ENCODE data around the gene TMEM18.
"Not testable (repeated sequence)": the region's sequence is repeated elsewhere in the genome, so short reads cannot be mapped to it uniquely, and the experiment has no call there.

TMEM18 gene

DNA sequence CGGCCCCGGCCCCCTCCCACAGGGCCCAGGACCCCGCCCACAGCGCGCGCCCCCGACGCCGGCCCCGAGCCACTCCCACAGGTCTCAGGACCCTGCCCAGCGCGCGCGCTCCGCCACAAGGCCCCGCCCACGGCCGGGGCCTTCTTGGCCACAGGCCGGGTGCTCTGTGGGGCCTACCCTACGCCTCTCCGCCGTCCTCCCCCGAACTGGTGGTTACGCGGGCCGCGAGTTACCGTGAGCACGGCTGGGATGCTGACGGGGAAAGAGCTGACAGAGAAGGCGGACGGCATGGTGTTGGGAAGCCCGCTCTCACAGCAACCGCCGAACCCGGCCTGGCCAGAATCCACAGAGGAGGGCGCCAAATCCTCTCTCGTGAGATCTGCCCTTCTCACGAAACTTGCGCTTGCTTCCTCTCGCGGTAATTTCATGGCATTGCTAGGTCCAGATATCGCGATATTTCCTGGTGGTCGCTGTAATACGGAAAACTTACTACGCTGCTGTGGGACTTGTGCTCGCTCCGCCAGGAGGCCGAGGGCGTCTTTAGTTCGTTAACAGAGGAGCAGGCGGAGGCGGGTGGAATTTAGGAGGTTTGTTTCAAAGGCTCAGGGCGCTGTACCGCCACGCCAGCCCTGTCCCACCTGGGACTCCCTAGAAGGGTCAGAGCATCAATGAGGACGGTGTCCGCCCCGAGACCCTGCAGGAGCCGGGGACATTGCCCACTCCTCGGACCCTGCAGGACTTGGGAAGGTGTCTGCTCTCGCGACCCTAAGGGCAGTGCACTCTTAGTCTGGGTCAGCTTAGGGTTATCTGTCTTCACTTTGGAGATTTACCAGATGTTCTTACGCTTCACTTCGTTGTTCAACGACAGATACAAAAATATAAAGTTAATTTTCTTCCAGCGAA lies at the start of gene TMEM18:
Gene TMEM18 (minus strand): TSS at position 351 of the 903 bp plus-strand sequence. CDS start 61 bp downstream, at position 290.
- DNase-seq (ENCODE audit: low read depth in 2 of 2) = peak in 1 of 2 donors; percentile 85

- DNase-seq (ENCODE audit: low read depth in 2 of 2) = no peak
Observed at GRCh38 chr2:726169-726568, 49.0 kb upstream of the TMEM18 start.

DNA sequence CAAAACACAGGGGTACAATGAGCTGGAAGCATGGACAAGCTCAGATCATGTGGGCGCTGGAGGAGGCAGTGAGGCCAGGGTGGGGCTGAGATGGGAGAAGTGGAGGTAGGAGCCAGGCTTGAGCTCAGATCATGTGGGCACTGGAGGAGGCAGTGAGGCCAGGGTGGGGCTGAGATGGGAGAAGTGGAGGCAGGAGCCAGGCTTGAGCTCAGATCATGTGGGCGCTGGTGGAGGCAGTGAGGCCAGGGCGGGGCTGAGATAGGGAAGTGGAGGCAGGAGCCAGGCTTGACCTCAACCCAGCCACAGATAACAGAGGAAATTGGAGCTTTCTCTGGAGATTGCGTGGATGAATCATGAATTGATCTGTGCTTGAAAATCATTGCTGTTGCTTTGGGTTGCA lies 48.3 kb upstream of the TMEM18 start:
- no peak for DNase-seq (ENCODE audit: low read depth in 2 of 2)

- DNase-seq (ENCODE audit: low read depth in 2 of 2) = no peak
Observed at GRCh38 chr2:723761-724160, 46.6 kb upstream of the TMEM18 start.

DNA sequence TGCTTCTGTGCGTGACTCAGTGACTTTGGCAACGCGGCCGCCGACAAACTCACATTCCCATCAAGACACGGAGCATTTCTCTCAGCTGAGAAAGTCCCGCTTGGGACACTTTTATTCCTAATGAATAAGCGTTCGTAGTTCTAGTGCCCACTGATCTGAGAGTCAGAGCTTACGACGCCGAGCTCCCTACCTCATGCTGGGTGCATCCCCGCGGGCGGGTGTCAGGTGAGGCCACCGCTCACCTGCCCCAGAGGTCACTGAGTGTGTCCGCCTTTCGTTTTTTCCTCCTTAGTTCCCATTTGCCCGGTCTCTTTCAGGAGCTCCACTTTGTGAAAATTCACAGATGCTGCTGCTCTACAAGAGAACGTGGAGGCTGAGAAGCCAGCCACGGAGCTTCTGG lies 43.6 kb upstream of the TMEM18 start:
- DNase-seq (ENCODE audit: low read depth in 2 of 2) = no peak

DNA sequence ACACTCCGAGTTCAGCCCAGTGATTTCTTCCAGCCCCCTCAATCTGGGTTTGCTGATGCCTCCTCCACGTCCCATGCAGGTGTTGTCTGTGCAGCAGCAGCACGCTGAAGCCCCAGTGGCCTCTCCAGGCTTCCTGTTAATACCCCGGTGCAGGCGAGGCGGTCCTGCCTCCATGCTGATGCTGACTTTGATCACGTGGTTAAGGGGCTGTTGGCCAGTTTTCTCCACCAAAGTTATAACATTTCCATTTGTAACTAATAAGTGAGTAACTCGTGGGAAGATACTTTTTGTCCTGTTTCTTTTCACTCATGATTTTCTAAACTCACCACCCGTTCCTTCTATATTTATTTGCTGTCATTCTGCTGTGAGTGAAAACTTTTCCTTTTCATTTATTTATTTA lies 42.5 kb upstream of the TMEM18 start:
- no peak for DNase-seq (ENCODE audit: low read depth in 2 of 2)

GRCh38 chr2:719191-719590 lies 42.0 kb upstream of the TMEM18 start:
- no peak for DNase-seq (ENCODE audit: low read depth in 2 of 2)

GRCh38 chr2:717661-718060 lies 40.5 kb upstream of the TMEM18 start:
- no peak for DNase-seq (ENCODE audit: low read depth in 2 of 2)

- DNase-seq (ENCODE audit: low read depth in 2 of 2) = no peak
Observed at GRCh38 chr2:715854-716560, 38.8 kb upstream of the TMEM18 start.

- DNase-seq (ENCODE audit: low read depth in 2 of 2) = no peak
Observed at GRCh38 chr2:715038-715437, 37.8 kb upstream of the TMEM18 start.

GRCh38 chr2:714005-714741 lies 37.0 kb upstream of the TMEM18 start:
- DNase-seq (ENCODE audit: low read depth in 2 of 2) = no peak

DNA sequence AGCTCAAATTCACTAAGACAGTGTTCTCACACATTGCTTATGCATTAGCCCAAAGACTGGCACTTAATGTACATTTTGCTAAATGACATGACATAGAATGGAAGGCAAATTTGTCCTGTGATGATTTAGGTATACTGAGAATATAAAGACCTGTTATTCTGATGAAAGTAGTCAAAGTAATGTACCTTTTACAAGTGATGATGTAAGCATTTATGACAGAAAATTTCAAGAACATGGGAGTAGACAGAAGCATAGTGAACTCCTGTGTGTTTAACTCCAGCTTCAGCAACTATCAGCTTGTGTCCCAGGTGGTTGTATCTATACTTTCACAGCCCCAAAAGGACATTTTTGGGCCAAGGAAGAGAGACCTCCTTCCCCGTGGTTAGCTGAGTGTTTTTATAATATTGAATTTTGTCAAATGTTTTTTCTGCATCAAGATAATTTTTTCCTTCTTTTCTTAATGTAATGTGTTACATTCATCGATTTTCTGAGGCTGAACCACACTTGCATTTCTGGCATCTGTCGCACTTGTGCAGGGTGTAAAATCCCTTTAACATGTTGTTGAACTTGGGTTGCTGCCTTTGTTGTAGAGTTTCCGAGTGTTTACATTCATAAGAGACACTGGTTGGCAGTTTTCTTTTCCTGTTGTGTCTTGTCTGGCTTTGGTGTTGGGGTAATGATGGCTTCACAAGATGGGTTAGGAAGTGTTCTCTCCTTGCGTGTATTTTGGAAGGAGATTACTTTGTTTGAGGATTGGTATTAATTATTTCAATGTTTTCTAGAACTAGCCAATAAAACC lies 33.9 kb upstream of the TMEM18 start:
- DNase-seq (ENCODE audit: low read depth in 2 of 2) = no peak

DNA sequence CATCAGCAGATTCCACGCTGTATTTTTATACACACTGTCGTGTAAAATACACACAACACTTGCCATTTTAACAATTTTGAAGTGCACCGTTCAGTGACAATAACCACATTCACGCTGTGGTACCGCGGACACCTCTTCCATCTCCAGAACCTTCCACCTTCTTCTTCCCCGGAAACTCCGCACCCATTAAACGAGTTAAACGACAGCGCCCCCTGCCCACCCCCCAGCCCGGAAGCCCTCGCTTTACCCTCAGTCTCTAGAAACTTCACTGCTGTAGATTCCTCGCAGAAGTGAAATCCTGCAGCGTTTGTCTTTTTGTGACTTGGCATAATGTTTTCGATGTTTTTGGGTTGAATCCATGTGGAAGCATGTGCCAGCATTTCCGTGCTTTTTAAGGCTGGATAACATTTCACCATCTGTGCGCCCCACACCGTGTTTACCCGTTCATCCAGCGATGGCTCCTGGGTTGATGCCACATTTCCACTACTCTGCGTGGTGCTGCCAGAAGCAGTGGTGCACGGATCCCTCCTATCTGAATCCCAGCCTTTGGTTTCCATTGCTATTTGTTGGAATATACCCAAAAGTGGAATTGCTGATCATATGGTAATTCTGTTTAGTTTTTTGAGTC lies 32.0 kb upstream of the TMEM18 start:
- DNase-seq (ENCODE audit: low read depth in 2 of 2) = no peak

- no peak for DNase-seq (ENCODE audit: low read depth in 2 of 2)
Observed at GRCh38 chr2:708667-709066, 31.5 kb upstream of the TMEM18 start.

DNA sequence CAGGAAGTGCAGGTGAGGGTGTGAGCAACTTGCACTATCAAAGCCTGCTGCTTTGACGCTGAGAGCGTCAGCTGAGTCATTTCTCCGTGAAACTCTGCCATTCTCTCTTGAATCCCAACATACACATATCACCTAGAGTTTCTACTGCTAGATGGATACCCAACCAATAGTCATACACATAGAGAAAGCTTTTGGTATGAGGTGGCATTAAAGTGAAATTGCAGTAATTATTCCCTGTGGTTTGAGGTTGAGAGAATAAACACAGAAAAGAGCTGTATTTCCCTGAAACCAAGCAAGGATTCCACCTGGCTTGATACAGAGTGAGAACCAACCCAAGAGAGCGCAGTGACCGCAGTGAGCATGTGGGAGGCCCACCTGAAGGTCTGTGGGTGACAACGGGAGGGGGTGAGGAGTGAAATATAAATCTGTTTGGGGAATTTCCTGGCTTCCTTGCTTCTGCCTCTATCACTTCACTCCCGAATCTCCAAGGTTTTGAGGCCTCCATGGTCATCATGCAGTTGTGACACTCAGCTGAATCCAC lies 28.8 kb upstream of the TMEM18 start:
- DNase-seq (ENCODE audit: low read depth in 2 of 2) = no peak

- not testable (repeated sequence) for DNase-seq (ENCODE audit: low read depth in 2 of 2)
Observed at GRCh38 chr2:702765-703164, 25.6 kb upstream of the TMEM18 start.

- DNase-seq (ENCODE audit: low read depth in 2 of 2) = no peak
Observed at GRCh38 chr2:696999-697627, 19.9 kb upstream of the TMEM18 start.

DNA sequence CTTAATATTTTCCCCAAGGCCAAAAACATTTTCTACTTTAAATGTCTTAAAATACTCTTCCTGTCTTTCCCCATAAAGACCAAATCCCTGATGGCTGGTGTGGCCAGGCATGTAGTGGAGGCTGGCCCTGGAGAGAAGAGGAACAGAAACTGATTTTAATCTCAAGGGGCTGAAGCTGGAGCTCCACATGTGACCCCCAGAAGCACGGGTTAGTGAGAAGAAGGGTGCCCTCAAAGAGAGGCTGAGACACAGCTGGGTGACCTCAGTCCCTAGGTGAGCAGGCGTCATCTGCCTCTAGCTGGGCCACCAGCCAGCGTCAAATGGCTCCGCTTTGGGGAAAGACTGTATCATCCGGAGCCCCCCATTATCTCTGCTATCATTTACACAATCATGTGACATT lies 19.3 kb upstream of the TMEM18 start:
- no peak for DNase-seq (ENCODE audit: low read depth in 2 of 2)

DNA sequence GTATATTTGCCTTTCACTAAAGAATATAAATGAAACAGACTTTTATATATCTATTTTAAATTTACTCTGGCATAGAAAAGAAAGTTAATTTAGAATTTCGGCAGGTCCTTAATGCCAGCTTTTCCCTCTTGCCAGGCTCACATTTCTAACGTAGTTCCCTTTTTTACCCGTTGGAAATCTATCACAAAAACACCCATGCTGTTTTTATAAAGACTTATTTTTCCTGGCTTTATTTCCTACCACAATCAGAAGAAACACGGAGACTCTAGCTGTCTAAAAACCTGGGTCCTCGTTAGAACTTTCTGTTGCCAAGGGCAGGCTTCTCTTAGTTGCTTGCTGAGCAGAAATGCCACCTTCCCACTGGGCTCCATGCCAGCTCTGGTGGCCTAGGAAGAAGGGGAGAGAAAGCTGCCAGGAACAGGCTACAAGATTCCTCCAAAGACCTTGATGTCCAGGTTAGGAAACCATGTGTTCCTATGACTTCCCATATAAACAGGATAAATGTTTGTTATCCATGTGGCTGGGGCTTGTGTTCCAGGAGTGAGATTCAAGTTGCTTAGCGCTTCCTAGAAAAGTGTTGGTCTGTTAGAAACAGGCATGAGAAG lies 17.8 kb upstream of the TMEM18 start:
- DNase-seq (ENCODE audit: low read depth in 2 of 2) = no peak

DNA sequence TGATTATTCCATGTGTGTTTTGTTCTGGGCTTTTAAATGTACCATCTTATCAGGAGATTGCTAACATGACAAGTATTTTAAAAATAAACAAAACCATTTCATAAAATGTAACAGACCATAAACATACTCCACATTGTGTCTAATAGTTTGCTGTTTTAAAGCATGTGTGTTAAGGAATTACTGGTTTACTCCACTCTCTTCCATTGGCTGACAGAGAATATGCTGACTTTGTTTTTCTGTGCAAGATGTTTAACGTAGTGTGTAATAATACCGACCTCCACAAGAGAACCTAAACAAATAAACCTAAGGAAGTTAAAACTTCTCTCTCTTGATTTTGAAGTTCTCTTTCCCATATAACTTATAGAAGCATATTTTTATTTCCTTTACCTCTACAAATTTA lies 17.0 kb upstream of the TMEM18 start:
- no peak for DNase-seq (ENCODE audit: low read depth in 2 of 2)
